NCI-H187 treated with DMSO at 0.1 percent for 48 hours (cell line): Measurements from ENCODE around the gene RMI2.

Experiments
- DNase-seq: peaks from one replicate; lab custom pipeline; 2025; lab: John Stamatoyannopoulos, UW

Gene RMI2

DNA sequence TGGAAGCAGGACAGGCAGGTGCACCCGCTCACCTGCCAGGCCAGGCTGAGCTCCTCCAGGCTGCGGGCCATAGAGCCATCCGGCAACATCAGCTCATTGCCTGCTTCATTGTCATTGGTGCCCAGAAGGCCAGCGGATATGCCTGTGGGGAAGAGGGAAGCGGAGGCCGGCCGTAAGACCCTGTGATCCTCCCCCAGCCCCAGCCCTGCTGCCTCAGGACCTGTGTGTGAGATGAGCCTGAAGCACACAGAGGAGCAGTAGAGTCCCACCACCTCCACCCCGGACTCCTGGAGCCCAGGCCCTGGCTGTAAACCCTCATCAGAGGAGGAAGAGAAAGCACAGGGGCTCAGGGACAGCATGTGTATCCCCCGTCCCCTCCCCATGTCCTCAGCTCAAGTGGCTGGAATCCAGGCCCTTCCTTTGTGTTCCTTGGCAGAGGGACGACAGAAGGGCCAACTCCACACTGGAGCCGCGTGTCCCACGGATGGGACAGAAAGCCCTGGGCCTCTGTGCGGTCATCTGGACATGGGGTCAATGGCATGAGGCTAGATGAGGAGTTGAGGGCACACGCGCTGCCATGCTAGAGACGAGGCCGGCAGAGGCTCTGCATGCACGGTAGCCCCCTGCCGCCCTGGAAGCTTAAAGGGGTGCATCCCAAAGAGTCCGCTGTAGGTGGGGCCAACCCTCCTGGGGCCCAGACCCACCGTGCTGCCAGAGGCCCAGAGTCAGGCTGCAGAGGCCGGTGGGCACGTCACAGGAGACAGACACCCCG lies 39.1 kb downstream of the RMI2 start:
- DNase-seq, result no peak

DNA sequence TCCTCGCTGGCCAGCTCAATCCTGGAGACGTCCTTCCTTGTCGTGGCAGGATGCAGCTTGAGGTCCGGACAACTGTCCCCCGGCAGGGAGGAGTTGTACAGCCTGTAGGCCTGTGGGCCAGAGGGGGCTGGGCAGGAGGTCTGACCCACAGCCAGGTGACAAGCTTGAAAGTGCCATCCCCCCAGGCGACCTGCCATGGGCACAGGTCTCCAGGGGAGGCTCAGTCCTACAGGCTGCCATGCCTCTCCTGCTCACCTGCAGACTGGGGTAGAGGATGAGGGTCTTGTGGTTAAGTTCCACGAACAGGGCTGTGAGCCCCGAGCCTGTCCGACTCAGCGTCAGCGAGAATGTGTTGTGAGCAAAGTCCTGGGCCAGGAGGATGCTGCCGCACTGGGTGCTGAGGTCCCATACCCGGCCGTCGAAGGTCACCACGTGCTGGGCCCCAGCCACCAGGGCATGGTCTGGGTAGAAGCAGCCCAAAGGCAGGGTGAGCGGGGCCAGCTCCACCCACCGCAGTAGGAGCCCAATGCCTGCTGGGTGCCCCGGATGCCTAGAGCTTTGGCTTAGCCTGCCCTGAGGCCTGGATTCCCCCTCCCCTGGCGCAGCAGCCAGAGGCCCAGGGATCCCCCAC lies 39.8 kb downstream of the RMI2 start:
- no peak for DNase-seq

DNA sequence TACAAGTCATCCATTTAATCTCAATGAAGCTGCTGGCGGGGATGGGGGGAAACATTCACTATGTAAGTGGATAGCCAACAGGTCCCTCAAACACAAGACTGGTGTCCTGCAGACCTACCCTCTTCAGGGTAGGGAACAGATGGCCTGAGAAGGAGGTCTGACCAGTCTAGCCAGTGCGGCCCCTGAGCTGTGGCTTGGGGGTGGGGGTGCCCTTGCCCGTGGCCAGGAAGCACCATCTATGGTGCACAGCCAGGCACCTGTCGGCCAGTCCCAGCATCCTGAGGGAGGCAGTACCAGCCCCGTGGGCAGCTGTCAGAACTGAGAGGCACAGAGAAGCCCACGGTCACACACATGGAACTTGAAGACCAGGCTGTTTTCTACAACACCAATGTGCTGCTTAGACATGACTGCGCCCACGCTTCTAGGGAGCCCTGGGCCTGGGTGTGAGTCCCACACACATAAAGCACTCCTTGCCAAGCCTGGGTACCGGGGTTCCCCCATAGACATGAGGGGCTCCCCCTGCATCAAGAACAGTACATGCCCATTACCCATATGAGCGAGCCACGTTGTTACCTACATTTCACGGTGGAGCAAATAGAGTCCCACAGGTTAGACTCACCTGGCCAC lies 40.9 kb downstream of the RMI2 start:
- no peak for DNase-seq

DNA sequence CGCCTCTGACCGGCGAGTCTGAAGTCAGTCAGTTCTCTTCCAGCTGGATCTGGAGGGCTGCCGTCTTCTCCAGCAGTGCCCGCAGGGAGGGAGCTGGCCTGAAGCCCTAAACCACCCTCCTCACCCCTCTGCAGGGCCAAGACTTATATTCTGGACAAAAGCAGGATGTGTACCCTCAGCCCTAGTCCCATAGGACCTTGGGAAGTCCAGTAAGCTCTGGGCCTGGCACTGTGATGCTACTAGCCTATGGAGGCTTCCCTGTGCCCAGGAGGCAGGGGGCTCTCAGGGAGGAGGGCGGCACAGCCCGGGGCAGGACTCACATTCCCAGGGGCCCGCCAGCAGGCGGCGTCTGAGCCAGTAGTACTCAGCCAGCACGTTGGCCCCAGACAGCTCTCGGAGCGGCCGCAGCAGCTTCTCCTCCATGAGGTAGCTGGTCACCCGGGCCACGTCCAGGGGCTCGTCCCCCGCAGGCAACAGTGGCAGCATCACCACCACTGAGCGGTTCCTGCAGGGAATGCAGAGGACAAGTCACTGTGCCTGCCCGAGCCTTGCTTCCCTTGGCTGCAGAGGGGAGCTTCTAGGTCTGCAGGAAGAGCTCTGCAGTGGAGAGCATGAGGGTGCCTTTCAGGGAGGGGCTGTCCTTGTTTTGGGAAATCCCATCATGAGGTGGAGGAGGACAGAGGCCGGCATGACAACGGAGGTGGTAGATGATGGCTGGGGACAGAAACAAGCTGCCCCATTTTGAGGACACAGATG lies 41.7 kb downstream of the RMI2 start:
- DNase-seq, result no peak

DNA sequence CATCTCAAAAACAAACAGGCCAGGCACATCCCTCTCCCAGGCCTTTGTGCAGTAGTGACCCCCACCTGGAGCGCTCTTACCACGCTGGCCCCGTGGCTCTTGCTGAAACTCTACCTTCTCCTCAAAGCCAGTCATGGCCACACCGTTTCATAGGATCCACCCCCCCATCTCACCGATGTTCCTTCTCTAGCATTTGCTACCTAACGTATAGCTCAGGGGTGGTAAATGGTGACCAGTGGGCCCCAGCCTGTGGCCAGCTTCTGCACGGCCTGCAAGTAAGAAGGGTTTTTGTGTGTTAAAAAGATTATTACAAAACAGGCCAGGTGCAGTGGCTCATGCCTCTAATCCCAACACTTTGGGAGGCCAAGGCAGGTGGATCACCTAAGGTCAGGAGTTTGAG lies 43.8 kb downstream of the RMI2 start:
- no peak for DNase-seq

DNA sequence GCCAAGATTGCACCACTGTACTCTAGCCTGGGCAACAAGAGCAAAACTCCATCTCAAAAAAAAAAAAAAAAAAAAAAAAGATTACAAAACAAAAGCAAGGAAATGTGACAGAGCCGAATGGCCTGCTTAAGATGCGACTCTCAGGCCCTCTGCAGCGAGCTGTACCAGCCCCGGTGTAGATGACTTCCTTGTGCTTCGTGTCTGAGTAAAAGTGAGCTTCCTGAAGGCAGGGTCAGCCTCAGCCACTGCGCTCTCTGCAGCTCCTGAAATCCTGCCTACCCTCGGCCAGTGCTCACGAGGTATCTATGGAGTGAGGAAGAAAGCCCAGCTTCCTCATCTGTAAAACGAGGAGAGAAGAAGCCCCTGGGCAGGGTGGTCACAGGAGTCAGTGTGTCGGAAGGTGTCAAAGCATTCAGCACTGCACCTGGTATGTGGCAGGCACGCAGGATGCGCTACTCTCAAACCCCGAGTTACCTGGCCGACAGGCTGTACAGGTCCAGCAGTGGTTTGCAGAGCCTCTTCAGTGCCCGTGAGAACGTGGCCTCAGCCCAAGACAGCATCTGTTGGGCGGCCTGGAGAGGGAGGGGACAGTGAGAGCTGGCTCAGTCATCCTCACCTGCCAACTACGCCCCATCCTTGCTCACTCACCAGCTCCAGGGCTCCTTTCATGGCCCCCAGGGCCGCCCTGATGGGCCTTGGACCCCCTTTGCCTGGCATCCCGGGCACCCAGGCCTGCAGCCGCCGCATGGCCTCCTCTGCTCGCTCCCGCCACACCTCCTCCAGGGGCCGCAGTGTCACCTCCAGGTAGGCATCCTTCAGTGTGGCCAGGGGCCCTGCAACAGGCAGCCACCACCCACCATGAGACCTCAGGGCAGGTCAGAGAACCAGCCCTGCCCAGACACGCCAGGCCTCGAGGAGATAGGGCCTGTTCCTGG lies 44.6 kb downstream of the RMI2 start:
- DNase-seq, result no peak

DNA sequence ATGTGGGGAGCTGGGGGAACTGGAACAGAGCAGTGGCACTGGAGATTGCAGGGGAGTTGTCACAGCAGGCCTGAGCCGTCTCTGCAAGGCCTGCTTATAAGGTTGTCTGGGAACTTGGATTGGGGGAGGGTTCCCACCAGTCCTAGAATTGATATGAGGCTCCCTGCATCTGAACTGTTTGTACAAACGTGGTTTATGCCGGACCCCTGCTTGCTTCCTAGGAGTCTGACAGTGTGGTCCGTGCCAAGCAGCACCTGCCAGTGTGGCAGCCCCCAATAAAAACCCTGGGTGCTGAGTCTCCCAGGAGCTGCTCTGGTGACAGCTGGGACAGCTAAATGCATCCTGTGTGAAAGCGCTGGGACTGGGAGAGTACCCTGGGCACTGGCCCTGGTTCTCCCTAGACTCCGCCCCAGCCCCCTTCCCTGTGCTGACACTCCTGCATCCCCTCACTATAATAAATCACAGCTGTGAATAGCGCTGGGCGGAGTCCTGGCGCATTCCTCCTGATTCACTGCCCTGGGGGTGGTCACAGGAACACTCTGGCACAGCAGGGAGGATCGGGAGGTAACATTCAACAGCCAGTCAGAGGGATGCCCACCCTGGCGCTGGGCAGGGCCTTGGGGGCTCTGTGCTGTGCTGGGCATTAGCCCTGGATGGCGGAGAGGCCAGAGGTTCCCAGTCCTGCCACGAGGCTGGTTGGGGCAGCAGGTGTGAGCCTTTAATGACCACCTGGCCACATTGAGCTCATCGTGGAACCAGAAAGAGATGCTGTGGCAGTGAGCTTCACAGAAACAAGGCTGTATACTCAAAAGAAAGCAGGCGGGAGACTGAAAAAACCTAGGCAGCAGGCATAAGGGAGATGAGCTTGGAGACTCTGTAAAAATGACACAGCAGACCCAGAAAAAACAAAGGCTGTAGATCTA lies 45.6 kb downstream of the RMI2 start:
- DNase-seq, result no peak

DNA sequence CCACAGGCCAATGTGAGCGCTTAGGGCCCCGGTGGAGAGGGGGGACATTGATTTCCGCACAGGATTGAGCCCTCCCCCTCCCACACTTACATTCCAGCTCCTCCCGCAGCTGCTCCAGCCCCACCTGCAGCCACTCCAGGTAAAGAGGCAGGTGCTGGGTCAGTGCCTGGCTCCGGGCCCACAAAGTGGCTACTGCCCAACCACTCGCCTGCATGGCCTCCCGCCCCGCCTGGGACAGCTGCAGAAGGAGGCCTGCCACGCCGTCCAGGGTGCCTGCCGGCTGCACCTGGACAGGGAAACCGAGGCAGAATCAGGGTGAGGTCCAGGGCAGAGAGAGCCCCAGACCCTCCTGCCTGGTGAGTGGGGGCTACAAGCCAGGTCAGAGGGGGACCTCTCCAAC lies 46.3 kb downstream of the RMI2 start:
- no peak for DNase-seq

DNA sequence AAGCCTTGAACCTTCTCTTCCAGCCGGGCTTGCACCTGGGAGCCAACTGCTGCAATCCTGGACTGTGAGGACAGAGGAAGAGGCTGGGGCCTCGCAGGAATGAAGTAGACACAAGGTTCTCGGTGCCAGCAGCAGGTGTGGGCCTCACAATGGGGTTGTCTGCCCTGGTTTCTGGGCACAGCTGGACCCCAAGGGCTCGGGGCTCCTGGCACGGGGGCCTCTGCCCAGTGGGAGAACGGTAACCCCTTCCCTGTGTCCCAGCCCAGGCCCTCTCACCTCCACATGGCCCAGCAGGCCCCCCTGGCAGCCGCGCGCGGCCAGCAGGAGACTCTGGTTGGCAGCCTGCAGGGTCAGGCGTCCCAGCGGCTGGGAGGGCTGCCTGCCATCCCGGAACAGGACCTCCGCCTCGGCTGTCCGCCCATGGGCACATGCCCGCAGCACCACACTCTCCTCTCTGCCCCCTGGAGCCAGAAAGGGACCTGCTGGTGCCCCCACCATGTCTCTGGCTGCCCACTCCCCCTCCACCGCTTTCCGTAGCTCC lies 46.9 kb downstream of the RMI2 start:
- DNase-seq, result no peak

DNA sequence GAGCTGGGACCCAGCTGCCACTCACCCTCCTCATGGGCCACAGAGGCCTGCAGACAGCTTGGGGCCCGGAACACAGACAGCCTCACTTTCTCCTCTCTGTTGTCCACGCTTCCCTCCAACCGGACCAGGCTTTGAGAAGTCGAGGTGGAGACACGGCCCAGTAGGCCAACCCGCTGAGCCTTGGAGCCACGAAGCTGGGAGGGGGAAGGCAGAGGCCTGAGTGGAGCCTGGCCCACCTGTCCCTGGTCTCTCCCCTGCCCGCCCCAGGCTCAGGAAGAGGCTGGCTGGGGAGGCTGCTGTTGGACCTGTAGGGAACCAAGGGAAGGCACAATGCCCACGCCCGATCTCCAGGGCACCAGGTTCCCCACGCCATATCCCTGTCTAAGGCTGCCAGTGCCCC lies 48.1 kb downstream of the RMI2 start:
- no peak for DNase-seq

DNA sequence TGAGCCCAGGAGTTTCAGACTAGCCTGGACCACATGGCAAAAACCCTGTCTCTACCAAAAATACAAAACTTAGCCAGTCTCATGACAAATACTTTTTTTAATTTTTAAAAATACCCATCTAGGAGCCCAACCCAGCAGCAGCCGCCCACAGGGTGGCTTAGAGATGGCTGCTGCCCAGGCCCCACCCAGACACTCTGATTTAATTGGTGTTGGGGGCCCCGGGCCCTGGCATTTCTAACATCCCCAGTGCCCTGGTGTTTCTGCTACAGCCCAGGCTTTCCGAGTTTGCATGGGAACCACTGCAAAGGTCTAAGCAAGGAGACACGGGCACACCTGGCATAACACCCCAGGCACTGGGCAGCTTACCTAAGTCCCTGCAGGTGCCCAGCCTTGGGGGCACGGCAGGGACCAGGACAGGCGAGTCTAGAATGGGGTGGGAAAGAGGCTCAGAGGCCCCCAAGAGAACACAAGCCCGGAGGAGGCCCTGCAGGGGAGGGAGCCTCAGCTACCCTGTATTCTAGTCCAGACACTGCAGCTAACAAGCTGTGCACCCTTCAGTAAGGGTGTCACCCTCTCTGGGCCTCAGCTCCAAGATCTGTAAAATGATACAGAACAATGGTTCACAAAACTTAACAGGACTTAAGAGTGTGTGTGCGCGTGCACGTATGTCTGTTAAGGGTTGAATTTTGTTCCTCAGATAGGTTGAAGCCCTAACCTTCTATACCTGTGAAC lies 48.8 kb downstream of the RMI2 start:
- no peak for DNase-seq

DNA sequence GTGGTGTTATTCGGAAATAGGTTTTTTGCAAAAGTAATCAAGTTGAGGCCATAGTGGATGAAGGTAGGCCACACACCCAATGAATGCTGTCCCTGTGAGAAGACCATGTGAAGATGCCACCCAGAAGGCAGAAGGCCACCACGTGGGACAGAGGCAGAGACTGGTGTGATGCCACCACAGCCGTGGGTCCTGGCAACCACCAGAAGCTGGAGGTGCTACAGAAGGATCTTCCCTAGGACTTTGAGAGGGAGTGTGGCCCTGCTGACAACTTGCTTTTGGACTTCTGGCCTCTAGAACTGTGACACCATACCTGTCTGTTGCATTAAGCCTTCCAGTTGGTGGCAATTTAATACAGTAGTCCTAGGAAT lies 49.3 kb downstream of the RMI2 start:
- DNase-seq, result no peak

DNA sequence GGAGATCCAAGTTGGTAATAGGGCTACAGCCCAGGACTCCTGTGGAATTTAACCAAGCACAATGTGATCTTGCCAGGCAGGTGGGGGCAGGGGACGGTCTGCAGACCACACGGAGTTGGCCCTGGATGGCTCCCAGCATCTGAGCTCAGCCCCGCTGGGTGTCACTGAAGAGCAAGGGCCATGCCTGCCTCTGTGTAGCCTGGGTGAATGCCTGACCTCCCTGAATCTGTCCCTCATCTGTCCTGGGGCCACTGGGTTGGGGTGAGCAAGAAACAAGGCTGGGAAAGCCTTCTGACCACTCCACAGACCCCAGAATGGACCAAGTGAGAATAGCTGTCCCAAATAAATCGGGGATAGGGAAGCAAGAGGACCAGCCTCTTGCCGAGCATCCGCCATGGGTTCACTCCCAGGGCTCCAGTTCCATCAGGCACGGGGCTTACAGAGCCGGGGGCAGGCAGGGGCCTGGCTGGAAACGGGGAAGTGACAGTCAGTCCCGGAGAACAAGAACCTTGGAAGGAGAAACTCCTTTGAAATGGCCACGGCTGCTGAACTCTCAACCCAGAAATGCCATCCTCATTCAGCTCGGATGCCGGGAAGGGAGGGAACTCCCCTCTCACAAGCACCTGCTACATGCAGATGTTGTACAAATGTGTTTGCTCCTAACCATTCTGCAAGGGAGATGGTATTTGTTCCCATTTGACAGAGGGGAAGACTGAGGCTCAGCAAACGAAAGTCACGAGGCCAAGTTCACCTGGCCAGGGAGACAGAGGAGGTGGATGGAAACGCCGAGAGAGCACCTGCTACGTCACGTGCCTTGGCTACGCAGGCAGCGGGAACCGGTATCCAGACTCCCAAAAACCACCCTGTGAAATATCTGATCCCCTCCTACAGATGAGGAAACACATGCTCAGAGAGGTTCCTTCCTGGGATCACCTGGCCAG lies 50.0 kb downstream of the RMI2 start:
- no peak for DNase-seq

DNA sequence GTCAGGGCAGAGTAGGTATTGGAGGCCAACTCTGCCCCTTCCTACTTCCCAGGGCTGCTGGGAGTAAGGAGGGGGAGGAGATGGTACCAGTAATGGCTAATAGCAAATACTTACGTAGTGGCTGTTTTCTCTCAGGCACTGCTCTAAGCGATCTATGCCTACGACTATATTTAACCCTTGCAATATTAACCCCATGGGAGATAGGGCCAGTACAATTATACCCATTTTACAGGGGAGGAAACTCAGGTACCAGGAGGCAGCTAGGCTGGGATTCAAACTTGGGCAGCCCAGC lies 50.6 kb downstream of the RMI2 start:
- no peak for DNase-seq

DNA sequence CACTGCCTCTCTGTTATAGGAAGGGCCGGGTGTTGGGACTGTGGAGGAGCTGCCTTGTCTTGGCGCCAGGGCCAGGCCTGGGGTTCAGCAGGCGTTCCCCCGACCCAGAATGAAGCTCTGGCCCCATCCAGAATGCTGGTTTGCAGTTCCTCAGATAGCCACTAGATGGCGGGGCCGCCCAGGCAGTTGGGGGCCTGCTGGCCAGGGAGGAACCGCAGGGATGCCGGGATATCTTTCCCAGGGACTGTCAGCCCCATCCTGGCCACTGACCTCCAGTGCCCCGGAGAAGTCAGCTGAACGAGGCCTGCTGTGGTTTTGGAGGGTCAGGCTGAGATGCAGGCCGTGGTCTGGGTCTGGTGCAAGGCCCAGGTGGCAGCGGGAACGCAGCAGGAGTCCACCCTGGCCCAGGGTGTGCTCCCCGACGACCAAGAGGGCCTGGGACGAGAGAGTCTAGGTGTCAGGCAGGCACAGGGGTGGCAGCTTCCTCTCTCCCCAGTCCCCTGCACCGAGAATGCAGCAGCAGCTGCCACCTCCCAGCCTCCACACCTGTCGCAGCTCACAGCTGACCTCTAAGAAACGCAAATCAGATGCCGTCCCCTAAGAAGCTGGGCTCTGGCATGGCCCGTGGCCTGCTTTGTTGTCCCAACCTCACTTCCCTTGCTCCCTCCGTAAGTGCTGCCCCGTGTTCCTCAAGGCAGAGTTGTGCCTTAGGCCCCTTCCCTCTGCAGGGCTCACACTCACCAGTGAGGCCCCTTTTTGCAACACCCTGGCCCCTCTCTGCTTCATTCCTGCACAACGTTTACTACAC lies 51.2 kb downstream of the RMI2 start:
- DNase-seq, result no peak

DNA sequence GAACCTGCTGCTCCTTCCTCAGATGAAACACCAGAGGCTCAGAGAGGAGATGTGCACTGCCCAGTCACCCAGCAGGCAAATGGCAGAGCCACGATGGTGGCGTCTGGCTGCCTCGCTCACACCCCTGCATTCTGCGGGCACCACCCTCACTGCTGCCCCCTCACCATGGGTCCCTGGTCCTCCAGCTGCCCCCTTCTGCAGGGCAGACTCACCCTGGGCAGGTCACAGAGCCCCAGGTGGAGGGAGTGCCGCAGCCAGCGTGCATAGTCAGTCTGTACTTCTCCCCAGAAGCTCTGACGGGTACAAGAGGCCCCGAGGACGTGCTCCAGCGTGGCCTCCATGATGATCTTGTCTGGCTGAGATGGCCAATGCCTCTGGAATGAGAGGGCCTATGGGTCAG lies 52.9 kb downstream of the RMI2 start:
- no peak for DNase-seq

DNA sequence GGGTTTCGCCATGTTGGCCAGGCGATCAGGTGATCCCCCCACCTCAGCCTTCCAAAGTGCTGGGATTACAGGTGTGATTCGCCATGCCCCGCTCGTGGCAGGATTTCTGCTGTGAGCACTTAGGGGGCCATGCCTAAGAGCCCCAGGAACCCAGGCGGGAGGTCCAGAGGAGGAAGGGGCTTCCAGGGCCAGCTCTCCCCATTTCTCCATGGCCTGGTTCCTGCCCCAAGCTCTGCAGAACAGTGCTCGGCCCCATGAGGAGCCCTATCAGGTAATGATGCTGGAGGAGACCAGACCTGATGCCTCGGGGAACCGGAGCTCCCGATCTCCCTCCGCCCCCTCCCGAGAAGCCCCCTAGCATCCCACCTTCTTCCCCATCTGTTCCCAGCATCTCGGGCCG lies 53.6 kb downstream of the RMI2 start:
- no peak for DNase-seq
